Measurements from ENCODE around the gene ZEB2. TPM values are rescaled to one million over a fixed set of nuclear protein-coding genes. Genes with fewer than 3 reads are reported as not detected.

Gene ZEB2
- total RNA-seq, 1 donor = 104 TPM

DNA sequence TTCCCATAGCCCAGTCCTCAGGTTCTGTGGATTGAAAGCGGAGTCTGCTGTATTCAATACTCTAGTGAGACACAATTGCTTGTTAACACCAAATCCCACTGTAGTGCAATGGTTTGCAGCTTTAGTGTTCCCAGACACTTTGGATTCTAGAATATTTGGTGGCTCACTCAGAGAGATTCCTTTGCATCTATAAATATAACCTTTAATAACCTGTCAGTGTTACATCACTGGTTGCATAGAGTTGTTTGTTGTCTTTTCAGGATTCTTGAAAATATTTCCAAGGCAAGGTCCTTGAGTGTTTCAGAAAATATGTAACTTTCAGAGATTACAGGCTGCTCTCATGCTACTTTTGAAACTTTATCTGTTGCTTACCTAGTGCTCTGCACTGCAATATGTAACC lies 157.5 kb downstream of the ZEB2 start:
- no peak for DNase-seq (ENCODE audit: low read depth)
- H3K4me3 ChIP-seq (ENCODE audit: low read depth, low read length) = no peak overlapping the region
- TF ChIP-seq, protein P1, sequence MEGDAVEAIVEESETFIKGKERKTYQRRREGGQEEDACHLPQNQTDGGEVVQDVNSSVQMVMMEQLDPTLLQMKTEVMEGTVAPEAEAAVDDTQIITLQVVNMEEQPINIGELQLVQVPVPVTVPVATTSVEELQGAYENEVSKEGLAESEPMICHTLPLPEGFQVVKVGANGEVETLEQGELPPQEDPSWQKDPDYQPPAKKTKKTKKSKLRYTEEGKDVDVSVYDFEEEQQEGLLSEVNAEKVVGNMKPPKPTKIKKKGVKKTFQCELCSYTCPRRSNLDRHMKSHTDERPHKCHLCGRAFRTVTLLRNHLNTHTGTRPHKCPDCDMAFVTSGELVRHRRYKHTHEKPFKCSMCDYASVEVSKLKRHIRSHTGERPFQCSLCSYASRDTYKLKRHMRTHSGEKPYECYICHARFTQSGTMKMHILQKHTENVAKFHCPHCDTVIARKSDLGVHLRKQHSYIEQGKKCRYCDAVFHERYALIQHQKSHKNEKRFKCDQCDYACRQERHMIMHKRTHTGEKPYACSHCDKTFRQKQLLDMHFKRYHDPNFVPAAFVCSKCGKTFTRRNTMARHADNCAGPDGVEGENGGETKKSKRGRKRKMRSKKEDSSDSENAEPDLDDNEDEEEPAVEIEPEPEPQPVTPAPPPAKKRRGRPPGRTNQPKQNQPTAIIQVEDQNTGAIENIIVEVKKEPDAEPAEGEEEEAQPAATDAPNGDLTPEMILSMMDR (IDR thresholded peaks at IDR 0.05; ENCODE audit: insufficient read depth, low read length) = no peak

DNA sequence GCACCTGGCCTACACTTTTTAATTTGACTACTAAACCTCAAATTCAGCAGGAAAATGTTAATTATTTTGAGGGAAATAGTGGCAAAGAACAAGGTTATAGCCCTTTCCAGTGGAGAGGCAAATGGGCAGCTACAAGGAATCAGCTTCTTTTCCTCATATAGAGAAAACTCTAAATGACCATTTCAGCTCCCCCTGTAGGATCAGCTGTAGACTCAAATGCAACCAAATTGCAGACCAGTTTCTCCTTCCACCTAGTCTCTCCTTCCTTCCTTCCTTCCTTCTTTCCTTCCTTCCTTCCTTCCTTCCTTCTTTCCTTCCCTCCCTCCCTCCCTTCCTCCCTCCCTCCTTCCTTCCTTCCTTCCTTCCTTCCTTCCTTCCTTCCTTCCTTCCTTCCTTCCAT lies 158.2 kb downstream of the ZEB2 start:
- H3K4me3 ChIP-seq (ENCODE audit: low read depth, low read length) = no peak overlapping the region
- DNase-seq (ENCODE audit: low read depth) = no peak
- TF ChIP-seq, protein P1 (IDR thresholded peaks at IDR 0.05; ENCODE audit: insufficient read depth, low read length) = no peak

DNA sequence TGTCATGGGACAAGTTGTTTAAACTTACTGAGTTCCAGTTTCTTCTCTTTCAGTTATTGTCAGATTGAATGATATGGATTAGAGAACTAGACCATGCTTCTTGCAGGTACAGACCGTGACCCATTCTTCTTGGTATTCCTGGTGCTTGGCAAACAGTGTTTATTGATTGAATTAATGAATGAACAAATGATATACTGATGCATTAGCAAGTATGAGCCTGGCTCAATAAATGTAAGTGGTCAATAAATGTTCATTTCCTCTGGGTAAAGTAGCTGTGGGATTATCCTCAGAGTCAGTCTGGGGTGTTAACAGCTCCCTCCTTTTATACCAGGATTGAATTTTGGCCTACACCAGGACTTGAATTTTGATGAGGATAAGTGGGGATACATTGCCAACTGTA lies 160.2 kb downstream of the ZEB2 start:
- H3K4me3 ChIP-seq (ENCODE audit: low read depth, low read length) = no peak overlapping the region
- DNase-seq (ENCODE audit: low read depth) = no peak
- TF ChIP-seq, protein P1 (IDR thresholded peaks at IDR 0.05; ENCODE audit: insufficient read depth, low read length) = no peak

DNA sequence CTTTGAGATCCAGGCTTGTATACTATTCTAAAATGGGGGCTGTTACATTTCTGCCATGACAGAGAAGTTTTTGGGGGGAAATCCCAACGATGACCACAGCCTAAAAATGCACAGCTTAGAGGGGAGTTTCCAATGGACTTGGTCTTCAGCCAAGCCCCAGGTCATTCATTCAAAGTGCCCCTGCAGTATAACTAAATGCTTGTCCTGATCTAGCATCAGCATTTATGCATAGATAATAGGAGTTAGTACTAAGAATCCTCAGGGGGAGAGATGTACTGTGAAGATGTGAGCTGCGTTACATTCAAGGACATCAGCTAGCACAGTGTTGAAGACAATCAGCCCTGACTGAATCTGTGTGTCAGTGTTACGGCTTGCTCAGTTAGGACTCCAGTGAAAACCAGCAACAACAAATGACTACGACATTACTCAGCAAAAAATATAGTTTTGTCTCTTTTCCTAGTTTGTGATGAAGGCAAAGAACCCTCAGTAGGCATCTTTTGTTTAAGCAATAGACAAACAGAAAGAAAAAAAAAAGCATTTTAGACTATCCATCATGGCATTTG lies 160.9 kb downstream of the ZEB2 start:
- H3K4me3 ChIP-seq (ENCODE audit: low read depth, low read length) = no peak overlapping the region
- TF ChIP-seq, protein P1 (IDR thresholded peaks at IDR 0.05; ENCODE audit: insufficient read depth, low read length) = no peak
- peak; percentile 34 for DNase-seq (ENCODE audit: low read depth)

DNA sequence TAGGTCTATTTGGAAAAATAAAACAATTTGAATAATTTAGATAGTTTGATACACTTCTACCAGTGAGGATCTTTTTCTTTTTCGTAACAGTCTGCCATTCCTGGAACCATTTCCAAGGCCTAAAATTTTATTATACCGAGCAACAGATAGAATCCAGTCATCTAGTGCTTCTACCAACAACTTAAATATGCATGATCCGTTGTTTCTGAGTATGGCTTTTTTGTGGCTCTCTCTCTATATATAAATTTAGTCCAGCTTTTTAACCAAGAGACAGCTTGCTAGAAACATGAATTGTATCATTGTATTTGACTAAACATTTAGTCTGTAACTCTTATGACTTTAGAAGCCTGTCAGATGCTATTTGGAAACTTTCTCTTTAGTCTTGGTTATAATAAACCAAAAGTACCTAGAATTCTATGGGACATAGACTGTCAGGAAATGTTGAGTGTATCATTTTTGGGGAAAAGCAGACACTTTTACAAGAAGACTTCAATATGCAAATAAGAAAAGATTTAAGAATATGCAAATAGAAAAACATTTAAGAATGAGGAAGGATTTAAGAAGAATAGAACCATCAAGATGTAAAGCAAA lies 161.4 kb downstream of the ZEB2 start:
- TF ChIP-seq, protein P1 (IDR thresholded peaks at IDR 0.05; ENCODE audit: insufficient read depth, low read length) = no peak
- no peak overlapping the region for H3K4me3 ChIP-seq (ENCODE audit: low read depth, low read length)
- no peak for DNase-seq (ENCODE audit: low read depth)

DNA sequence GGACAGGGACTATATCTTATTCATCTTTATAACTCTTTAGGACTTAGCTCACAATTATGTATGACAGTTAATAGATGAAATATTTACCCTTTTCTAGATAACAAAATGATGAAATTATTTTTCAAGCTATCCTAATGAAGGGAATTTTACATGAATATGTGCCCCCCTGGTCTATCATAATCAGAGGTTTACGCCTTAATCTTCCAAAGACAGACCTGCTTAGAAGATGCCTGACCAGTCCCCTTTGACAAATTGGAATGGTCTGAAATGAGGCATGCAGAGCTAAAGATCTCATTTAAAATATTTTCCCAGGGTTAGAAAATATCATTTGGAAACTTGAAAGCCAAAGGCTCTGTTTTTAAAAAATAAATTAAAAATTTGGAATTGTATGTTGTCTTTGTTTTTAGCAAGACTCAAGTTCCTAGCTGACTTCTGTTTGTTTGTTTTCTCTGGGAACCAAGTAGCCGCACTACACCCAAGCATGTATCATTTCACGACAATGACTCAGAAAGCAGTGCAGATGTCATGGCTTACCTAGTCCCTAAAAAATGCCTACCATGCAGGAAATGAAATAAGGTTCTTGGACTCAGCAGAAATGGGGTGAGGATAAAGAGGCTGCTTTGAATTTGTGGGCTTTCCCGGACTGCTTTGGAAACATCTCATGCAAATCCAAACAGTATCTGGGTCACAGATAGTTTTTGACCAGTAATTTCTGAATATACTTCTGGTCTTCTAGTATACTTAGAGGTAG lies 162.1 kb downstream of the ZEB2 start:
- TF ChIP-seq, protein P1 (IDR thresholded peaks at IDR 0.05; ENCODE audit: insufficient read depth, low read length) = no peak
- peak; percentile 92 for DNase-seq (ENCODE audit: low read depth)
- no peak overlapping the region for H3K4me3 ChIP-seq (ENCODE audit: low read depth, low read length)

All from fibroblast of the aortic adventitia (primary cell).